HepG2 (cell line): ENCODE results near the gene VPS9D1. TPM values are rescaled to one million over a fixed set of nuclear protein-coding genes. Genes with fewer than 3 reads are reported as not detected.

Experiments
- BHLHE40 ChIP-seq: IDR thresholded peaks from 2 replicates; pipeline ENCODE4 v1.6.1; 2011; ENCODE audit warnings: low read length, improper control_type of control experiment
- HES4 ChIP-seq: sonication (generic); formaldehyde crosslinking; IDR thresholded peaks from 2 replicates; pipeline ENCODE4 v1.9.0; 2021; ENCODE audit warnings: mild to moderate bottlenecking, missing genetic modification reagents, borderline replicate concordance
- HNRNPH1 ChIP-seq: fragments of 200-400 bp; formaldehyde crosslinking; optimal IDR thresholded peaks from 2 replicates; pipeline ENCODE3; 2017; ENCODE audit warnings: mild to moderate bottlenecking, low read depth, low read length
- KDM3A ChIP-seq: IDR thresholded peaks from 2 replicates; pipeline ENCODE4 v1.6.1; 2018; ENCODE audit warnings: low read depth, missing compliant biosample characterization
- KLF9 ChIP-seq: IDR thresholded peaks from 2 replicates; pipeline ENCODE4 v1.6.1; 2016; ENCODE audit warnings: low read depth
- NCOA1 ChIP-seq: sonication (generic); formaldehyde crosslinking; IDR thresholded peaks from 2 replicates; pipeline ENCODE4 v1.9.0; 2021; ENCODE audit warnings: missing genetic modification reagents
- RORA ChIP-seq: sonication (generic); formaldehyde crosslinking; IDR thresholded peaks from 2 replicates; pipeline ENCODE4 v1.5.0; 2020; ENCODE audit warnings: mild to moderate bottlenecking, missing genetic modification reagents, moderate library complexity
- TARDBP ChIP-seq: sonication (generic); formaldehyde crosslinking; IDR thresholded peaks from 2 replicates; pipeline ENCODE4 v1.8.0; 2022; ENCODE audit warnings: mild to moderate bottlenecking, missing genetic modification reagents
- ZNF460 ChIP-seq: sonication (generic); formaldehyde crosslinking; IDR thresholded peaks from 2 replicates; pipeline ENCODE4 v1.5.1; 2020; ENCODE audit warnings: missing genetic modification reagents, mild to moderate bottlenecking, borderline replicate concordance
- ZNF558 ChIP-seq: sonication (generic); formaldehyde crosslinking; IDR thresholded peaks from 2 replicates; pipeline ENCODE4 v1.9.0; 2022; ENCODE audit warnings: mild to moderate bottlenecking, missing genetic modification reagents, borderline replicate concordance
- ZNF567 ChIP-seq: sonication (generic); formaldehyde crosslinking; IDR thresholded peaks from 2 replicates; pipeline ENCODE4 v1.8.1; 2023; ENCODE audit warnings: mild to moderate bottlenecking, missing genetic modification reagents, borderline replicate concordance
- ZNF781 ChIP-seq: sonication (generic); formaldehyde crosslinking; IDR thresholded peaks from 2 replicates; pipeline ENCODE4 v1.5.1; 2020; ENCODE audit warnings: borderline replicate concordance, mild to moderate bottlenecking, missing genetic modification reagents; ENCODE audit errors: not compliant biosample characterization
- polyA plus RNA-seq, 8 experiments: library from polyadenylated mRNA; depleted of rRNA in 3 of 8; stranded (reverse) in 7 of 8; unstranded in 1 of 8; fragments of >200 nt; fragmentation: Illumina TruSeq in 4 of 8; extraction: Trizol in 4 of 8; gene quantifications; 2 replicates each; pipeline versions ENCODE4 v1.2.1 to v1.2.3, GENCODE V29; 2011 to 2016; ENCODE audit warnings: low read depth in 4 of 8, missing spikeins in 1 of 8, mixed read lengths in 1 of 8; ENCODE audit not compliant: insufficient read depth in 1 of 8
- total RNA-seq, 5 experiments: library from RNA; depleted of rRNA; stranded (reverse); fragments of >200 nt; fragmentation: Illumina TruSeq; extraction: Trizol; gene quantifications; 2 replicates each; pipeline ENCODE4 v1.2.3, GENCODE V29; 2016; ENCODE audit warnings: low read depth in 1 of 5
- TF ChIP-seq, protein P1 (sequence below): sonication (generic); formaldehyde crosslinking; IDR thresholded peaks from 2 replicates; pipeline ENCODE4 v1.5.0; 2020; ENCODE audit warnings: mild to moderate bottlenecking, missing genetic modification reagents
- TF ChIP-seq, protein P2 (sequence below): sonication (generic); formaldehyde crosslinking; IDR thresholded peaks from 2 replicates; pipeline ENCODE4 v1.8.1; 2022; ENCODE audit warnings: low read depth, mild to moderate bottlenecking, missing genetic modification reagents
- TF ChIP-seq, protein P3 (sequence below): sonication (generic); formaldehyde crosslinking; IDR thresholded peaks from 2 replicates; pipeline ENCODE4 v1.4.0; 2020; ENCODE audit warnings: mild to moderate bottlenecking, low read depth, missing genetic modification reagents
- TF ChIP-seq, protein P4 (sequence below): sonication (generic); formaldehyde crosslinking; IDR thresholded peaks from 2 replicates; pipeline ENCODE4 v1.4.0; 2020; ENCODE audit warnings: mild to moderate bottlenecking, low read depth, missing genetic modification reagents
- TF ChIP-seq, protein P5 (sequence below): sonication (generic); formaldehyde crosslinking; IDR thresholded peaks from 2 replicates; pipeline ENCODE4 v1.5.1; 2020; ENCODE audit warnings: missing genetic modification reagents, mild to moderate bottlenecking, borderline replicate concordance

VPS9D1 gene
- total and polyA plus RNA-seq, 2 of the 13 experiments (the other 11 are each of a cell fraction or from before 2014, with no cell fraction given) = 10.1 to 13.2 TPM

DNA sequence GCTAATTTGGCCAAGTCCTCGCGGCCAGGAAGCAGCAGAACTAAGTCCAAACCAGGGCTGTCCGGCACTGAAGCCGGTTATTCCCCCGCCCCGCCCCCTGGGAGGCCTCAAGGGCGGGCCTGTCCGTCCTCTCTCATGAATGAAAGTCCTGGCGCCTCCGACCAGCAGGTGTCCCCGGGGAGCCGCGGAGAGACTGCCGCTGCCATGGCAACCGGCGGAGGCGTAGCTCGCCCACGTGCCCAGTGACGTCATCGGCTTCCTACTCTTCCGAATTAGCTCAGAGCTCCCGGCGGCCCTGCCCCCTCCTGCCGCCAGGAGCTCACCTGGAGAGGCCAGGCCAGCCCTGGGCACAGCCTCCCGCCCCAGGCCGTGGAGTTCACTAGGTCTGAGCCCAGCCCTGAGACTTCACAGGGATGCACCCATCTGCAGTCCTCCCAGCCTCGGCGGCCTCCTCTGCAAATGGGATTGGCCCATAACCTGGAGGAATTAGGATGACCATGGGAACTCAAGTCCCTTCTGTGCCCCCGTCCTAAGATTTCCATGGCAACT is 20.5 kb downstream of the VPS9D1 start (continued):
- TF ChIP-seq, protein P1, sequence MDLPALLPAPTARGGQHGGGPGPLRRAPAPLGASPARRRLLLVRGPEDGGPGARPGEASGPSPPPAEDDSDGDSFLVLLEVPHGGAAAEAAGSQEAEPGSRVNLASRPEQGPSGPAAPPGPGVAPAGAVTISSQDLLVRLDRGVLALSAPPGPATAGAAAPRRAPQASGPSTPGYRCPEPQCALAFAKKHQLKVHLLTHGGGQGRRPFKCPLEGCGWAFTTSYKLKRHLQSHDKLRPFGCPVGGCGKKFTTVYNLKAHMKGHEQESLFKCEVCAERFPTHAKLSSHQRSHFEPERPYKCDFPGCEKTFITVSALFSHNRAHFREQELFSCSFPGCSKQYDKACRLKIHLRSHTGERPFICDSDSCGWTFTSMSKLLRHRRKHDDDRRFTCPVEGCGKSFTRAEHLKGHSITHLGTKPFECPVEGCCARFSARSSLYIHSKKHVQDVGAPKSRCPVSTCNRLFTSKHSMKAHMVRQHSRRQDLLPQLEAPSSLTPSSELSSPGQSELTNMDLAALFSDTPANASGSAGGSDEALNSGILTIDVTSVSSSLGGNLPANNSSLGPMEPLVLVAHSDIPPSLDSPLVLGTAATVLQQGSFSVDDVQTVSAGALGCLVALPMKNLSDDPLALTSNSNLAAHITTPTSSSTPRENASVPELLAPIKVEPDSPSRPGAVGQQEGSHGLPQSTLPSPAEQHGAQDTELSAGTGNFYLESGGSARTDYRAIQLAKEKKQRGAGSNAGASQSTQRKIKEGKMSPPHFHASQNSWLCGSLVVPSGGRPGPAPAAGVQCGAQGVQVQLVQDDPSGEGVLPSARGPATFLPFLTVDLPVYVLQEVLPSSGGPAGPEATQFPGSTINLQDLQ (CRISPR knock-in tag) = no peak
- peak; percentile 94 for TF ChIP-seq BHLHE40
- TF ChIP-seq RORA (CRISPR knock-in tag) = no peak
- TF ChIP-seq, protein P2, sequence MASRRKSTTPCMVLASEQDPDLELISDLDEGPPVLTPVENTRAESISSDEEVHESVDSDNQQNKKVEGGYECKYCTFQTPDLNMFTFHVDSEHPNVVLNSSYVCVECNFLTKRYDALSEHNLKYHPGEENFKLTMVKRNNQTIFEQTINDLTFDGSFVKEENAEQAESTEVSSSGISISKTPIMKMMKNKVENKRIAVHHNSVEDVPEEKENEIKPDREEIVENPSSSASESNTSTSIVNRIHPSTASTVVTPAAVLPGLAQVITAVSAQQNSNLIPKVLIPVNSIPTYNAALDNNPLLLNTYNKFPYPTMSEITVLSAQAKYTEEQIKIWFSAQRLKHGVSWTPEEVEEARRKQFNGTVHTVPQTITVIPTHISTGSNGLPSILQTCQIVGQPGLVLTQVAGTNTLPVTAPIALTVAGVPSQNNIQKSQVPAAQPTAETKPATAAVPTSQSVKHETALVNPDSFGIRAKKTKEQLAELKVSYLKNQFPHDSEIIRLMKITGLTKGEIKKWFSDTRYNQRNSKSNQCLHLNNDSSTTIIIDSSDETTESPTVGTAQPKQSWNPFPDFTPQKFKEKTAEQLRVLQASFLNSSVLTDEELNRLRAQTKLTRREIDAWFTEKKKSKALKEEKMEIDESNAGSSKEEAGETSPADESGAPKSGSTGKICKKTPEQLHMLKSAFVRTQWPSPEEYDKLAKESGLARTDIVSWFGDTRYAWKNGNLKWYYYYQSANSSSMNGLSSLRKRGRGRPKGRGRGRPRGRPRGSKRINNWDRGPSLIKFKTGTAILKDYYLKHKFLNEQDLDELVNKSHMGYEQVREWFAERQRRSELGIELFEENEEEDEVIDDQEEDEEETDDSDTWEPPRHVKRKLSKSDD (CRISPR knock-in tag) = peak; percentile 94
- TF ChIP-seq, protein P3, sequence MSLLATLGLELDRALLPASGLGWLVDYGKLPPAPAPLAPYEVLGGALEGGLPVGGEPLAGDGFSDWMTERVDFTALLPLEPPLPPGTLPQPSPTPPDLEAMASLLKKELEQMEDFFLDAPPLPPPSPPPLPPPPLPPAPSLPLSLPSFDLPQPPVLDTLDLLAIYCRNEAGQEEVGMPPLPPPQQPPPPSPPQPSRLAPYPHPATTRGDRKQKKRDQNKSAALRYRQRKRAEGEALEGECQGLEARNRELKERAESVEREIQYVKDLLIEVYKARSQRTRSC (CRISPR knock-in tag) = no peak
- TF ChIP-seq ZNF460 = no peak
- peak; percentile 90 for TF ChIP-seq KDM3A (CRISPR knock-in tag)
- TF ChIP-seq, protein P4, sequence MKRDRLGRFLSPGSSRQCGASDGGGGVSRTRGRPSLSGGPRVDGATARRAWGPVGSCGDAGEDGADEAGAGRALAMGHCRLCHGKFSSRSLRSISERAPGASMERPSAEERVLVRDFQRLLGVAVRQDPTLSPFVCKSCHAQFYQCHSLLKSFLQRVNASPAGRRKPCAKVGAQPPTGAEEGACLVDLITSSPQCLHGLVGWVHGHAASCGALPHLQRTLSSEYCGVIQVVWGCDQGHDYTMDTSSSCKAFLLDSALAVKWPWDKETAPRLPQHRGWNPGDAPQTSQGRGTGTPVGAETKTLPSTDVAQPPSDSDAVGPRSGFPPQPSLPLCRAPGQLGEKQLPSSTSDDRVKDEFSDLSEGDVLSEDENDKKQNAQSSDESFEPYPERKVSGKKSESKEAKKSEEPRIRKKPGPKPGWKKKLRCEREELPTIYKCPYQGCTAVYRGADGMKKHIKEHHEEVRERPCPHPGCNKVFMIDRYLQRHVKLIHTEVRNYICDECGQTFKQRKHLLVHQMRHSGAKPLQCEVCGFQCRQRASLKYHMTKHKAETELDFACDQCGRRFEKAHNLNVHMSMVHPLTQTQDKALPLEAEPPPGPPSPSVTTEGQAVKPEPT (CRISPR knock-in tag) = no peak
- peak; percentile 87; the same call in 1 of the 2 replicates for TF ChIP-seq KLF9 (CRISPR knock-in tag)
- no peak for TF ChIP-seq ZNF781
- TF ChIP-seq HNRNPH1 = no peak
- peak; percentile 71; the same call in 1 of the 2 replicates for TF ChIP-seq NCOA1 (CRISPR knock-in tag)
- TF ChIP-seq ZNF567 = peak; percentile 97
- TF ChIP-seq TARDBP (CRISPR knock-in tag) = peak; percentile 41; the same call in 1 of the 2 replicates
- no peak for TF ChIP-seq ZNF558 (CRISPR knock-in tag)
- TF ChIP-seq, protein P5, sequence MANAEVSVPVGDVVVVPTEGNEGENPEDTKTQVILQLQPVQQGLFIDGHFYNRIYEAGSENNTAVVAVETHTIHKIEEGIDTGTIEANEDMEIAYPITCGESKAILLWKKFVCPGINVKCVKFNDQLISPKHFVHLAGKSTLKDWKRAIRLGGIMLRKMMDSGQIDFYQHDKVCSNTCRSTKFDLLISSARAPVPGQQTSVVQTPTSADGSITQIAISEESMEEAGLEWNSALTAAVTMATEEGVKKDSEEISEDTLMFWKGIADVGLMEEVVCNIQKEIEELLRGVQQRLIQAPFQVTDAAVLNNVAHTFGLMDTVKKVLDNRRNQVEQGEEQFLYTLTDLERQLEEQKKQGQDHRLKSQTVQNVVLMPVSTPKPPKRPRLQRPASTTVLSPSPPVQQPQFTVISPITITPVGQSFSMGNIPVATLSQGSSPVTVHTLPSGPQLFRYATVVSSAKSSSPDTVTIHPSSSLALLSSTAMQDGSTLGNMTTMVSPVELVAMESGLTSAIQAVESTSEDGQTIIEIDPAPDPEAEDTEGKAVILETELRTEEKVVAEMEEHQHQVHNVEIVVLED (CRISPR knock-in tag) = peak; percentile 55; the same call in 1 of the 2 replicates
- TF ChIP-seq HES4 = no peak; the same call in none of the 2 replicates
